ENCODE data around the gene SCRG1. TPM values are rescaled to one million over a fixed set of nuclear protein-coding genes. Genes with fewer than 3 reads are reported as not detected.

The SCRG1 gene
- total RNA-seq, 2 donors from 2014 or later: not detected

DNA sequence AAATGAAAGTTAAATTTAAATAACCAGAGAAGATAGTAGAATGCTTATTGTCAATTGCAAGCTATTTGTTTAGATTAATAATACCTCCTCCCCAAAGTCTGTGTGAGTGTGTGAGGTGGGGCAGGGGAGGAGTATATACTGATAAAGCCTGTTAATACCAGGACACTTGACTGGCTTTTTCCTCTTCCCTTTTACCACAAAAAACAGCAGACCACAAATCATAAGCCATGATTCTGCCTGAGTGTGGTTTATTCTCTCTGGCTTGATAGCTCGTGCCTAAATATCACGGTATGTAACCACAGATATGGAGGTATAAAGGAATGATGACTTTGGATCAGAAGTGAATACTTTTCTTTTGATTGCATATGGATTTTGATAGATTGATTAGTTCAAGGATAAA lies 21.9 kb upstream of the SCRG1 start:
- Mint-ChIP-seq H3K36me3 (ENCODE audit: insufficient read depth in 2 of 2) (no peaks in the 10 kb centered on the region), H3K4me3 (no peak overlapping the region), H3K4me1 (ENCODE audit: low read depth) (peaks cover 4% of the 10 kb centered on the region), H3K27me3 (ENCODE audit: low read depth) (no peaks in the 10 kb centered on the region), H3K27ac (peak overlapping the region; percentile 21), H3K9me3 (no peaks in the 10 kb centered on the region)
- ATAC-seq (replicated peaks in 1 of 2): no peak
- no peak for DNase-seq

DNA sequence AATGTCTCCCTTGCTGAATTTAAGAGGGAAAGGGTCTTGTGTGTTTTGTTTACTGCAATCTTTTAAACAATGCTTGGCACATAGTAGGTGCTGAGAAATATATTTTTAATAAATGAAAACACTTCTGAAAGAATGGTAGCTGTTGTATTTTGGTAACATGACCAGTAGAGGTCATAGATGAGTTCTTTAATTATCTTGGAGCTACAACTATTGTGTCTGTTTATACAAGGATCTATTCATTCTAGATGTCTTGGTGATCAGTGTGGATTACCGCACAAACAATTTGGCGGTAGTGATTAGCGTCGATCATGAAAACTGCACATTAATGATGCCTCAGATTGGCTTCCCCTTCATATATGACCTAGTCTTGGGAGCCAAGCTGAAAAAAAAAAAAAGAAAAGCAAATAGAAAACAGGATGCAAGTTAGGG lies 21.4 kb upstream of the SCRG1 start:
- Mint-ChIP-seq H3K4me3 (no peak overlapping the region), H3K9me3 (no peaks in the 10 kb centered on the region), H3K36me3 (ENCODE audit: insufficient read depth in 2 of 2) (no peaks in the 10 kb centered on the region), H3K27me3 (ENCODE audit: low read depth) (no peaks in the 10 kb centered on the region), H3K27ac (peak overlapping the region; percentile 21), H3K4me1 (ENCODE audit: low read depth) (no peaks in the 10 kb centered on the region)
- ATAC-seq (replicated peaks in 1 of 2) (no peak), DNase-seq (no peak)

DNA sequence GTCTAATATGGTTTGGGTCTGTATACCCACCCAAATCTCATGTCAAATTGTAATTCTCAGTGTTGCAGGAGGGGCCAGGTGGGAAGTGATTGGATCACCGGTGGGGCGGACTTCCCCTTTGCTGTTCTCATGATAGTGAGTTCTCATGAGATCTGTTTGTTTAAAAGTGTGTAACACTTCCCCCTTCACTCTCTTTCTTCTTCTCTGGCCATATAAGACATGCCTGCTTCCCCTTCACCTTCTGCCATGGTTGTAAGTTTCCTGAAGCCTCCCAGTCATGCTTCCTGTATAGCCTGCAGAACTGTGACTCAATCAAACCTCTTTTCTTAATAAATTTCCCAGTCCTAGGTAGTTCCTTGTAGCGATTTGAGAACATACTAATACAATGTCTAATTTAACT lies 19.7 kb upstream of the SCRG1 start:
- no peak overlapping the region for H3K27ac Mint-ChIP-seq
- ATAC-seq (replicated peaks in 1 of 2) (no peak), DNase-seq (no peak)
- no peaks in the 10 kb centered on the region for H3K4me1 Mint-ChIP-seq (ENCODE audit: low read depth)
- H3K36me3 Mint-ChIP-seq (ENCODE audit: insufficient read depth in 2 of 2): no peaks in the 10 kb centered on the region
- no peaks in the 10 kb centered on the region for H3K9me3 Mint-ChIP-seq
- H3K4me3 Mint-ChIP-seq: no peak overlapping the region
- H3K27me3 Mint-ChIP-seq (ENCODE audit: low read depth): no peaks in the 10 kb centered on the region

- Mint-ChIP-seq H3K4me1 (ENCODE audit: low read depth) (no peaks in the 10 kb centered on the region), H3K27ac (no peak overlapping the region), H3K9me3 (no peaks in the 10 kb centered on the region)
Measured at GRCh38 chr4:173417833-173418232, 18.9 kb upstream of the SCRG1 start.

GRCh38 chr4:173415885-173416653 lies 17.2 kb upstream of the SCRG1 start:
- ATAC-seq (replicated peaks in 1 of 2) (no peak), DNase-seq (no peak)
- no peak overlapping the region for H3K4me3 Mint-ChIP-seq
- no peaks in the 10 kb centered on the region for H3K4me1 Mint-ChIP-seq (ENCODE audit: low read depth)
- H3K27ac Mint-ChIP-seq: no peak overlapping the region
- H3K36me3 Mint-ChIP-seq (ENCODE audit: insufficient read depth in 2 of 2): no peaks in the 10 kb centered on the region
- H3K9me3 Mint-ChIP-seq: no peaks in the 10 kb centered on the region
- H3K27me3 Mint-ChIP-seq (ENCODE audit: low read depth): no peaks in the 10 kb centered on the region

More at GRCh38 chr4:173417833-173418232, 18.9 kb upstream of the SCRG1 start:
- no peak overlapping the region for H3K4me3 Mint-ChIP-seq
- no peaks in the 10 kb centered on the region for H3K36me3 Mint-ChIP-seq (ENCODE audit: insufficient read depth in 2 of 2)
- H3K27me3 Mint-ChIP-seq (ENCODE audit: low read depth): no peaks in the 10 kb centered on the region
- ATAC-seq (replicated peaks in 1 of 2): no peak
- DNase-seq: no peak

DNA sequence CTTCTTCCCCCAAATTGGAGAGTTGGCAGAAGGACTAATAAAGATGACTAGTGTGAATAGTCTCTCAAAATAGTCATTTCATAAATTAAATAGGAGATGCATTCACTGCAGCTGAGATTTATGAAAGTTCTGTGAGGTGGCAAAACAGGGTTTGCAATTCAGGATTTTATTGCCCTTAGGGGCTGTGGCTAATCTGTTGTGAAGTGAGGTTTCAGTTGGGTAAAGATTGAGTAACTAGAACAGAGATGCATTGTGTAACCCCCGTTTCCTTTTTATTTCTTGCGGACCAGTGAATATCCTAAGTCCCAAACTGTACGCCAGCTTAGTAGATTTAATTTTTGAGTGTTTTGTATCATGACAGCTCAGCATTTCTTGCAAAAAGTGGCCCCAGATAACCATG lies 16.2 kb upstream of the SCRG1 start:
- Mint-ChIP-seq H3K4me3 (no peak overlapping the region), H3K36me3 (ENCODE audit: insufficient read depth in 2 of 2) (no peaks in the 10 kb centered on the region), H3K4me1 (ENCODE audit: low read depth) (no peaks in the 10 kb centered on the region), H3K9me3 (no peaks in the 10 kb centered on the region), H3K27ac (no peak overlapping the region), H3K27me3 (ENCODE audit: low read depth) (no peaks in the 10 kb centered on the region)
- ATAC-seq (replicated peaks in 1 of 2) (no peak), DNase-seq (no peak)

- DNase-seq: no peak
- H3K4me1 Mint-ChIP-seq (ENCODE audit: low read depth): no peaks in the 10 kb centered on the region
- H3K27me3 Mint-ChIP-seq (ENCODE audit: low read depth): no peaks in the 10 kb centered on the region
- no peak overlapping the region for H3K4me3 Mint-ChIP-seq
- H3K27ac Mint-ChIP-seq: no peak overlapping the region
- no peaks in the 10 kb centered on the region for H3K36me3 Mint-ChIP-seq (ENCODE audit: insufficient read depth in 2 of 2)
- no peaks in the 10 kb centered on the region for H3K9me3 Mint-ChIP-seq
- no peak for ATAC-seq (replicated peaks in 1 of 2)
Measured at GRCh38 chr4:173414456-173414855, 15.5 kb upstream of the SCRG1 start.

GRCh38 chr4:173413036-173413435 lies 14.1 kb upstream of the SCRG1 start:
- Mint-ChIP-seq H3K36me3 (ENCODE audit: insufficient read depth in 2 of 2) (no peaks in the 10 kb centered on the region), H3K9me3 (no peaks in the 10 kb centered on the region), H3K4me1 (ENCODE audit: low read depth) (no peaks in the 10 kb centered on the region), H3K27ac (no peak overlapping the region), H3K4me3 (no peak overlapping the region), H3K27me3 (ENCODE audit: low read depth) (no peaks in the 10 kb centered on the region)
- DNase-seq (no peak), ATAC-seq (replicated peaks in 1 of 2) (no peak)

- Mint-ChIP-seq H3K4me3 (no peak overlapping the region), H3K36me3 (ENCODE audit: insufficient read depth in 2 of 2) (no peaks in the 10 kb centered on the region), H3K27ac (no peak overlapping the region), H3K9me3 (no peaks in the 10 kb centered on the region), H3K4me1 (ENCODE audit: low read depth) (peaks cover 6% of the 10 kb centered on the region), H3K27me3 (ENCODE audit: low read depth) (no peaks in the 10 kb centered on the region)
- ATAC-seq (replicated peaks in 1 of 2) (no peak), DNase-seq (no peak)
Measured at GRCh38 chr4:173411106-173411693, 12.3 kb upstream of the SCRG1 start.

GRCh38 chr4:173410079-173410478 lies 11.2 kb upstream of the SCRG1 start:
- no peak for DNase-seq
- H3K27ac Mint-ChIP-seq: no peak overlapping the region
- H3K4me3 Mint-ChIP-seq: no peak overlapping the region
- no peak for ATAC-seq (replicated peaks in 1 of 2)
- H3K4me1 Mint-ChIP-seq (ENCODE audit: low read depth): peaks cover 13% of the 10 kb centered on the region
- H3K9me3 Mint-ChIP-seq: no peaks in the 10 kb centered on the region
- H3K36me3 Mint-ChIP-seq (ENCODE audit: insufficient read depth in 2 of 2): no peaks in the 10 kb centered on the region
- H3K27me3 Mint-ChIP-seq (ENCODE audit: low read depth): no peaks in the 10 kb centered on the region

DNA sequence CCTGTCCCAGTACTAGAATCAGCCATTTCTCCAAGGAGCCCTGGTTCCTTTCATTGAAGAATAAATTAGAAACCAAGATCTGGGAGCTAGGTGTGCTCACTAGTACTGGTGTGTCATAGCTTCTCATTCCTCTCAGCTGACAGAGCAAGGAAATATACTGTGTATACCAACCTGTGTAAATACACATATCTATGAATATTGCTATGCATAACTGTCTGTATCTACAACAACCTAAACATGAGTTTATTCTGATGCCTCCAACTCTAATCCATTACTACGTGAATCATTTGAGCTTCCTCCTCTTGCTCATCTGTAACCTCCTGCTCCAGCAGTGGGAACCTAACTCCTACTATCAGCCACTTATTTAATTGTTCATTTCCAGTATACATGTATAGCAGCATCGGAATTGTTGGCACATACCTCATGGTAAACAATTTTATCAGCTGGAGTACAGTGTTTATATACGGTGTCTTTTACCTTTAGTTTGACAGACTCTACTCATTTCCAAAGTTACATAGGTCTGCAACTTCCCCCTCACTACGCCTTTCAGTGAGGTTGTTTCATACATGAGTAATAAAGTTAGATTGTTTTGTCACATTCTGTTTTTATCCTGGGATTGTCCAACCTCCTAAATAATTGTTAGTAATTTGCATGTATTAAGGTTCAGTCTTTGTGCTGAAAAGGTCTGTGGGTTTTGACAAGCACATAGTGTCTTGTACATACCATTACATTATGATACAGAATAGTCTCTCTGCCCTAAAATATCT lies 7.1 kb upstream of the SCRG1 start:
- Mint-ChIP-seq H3K4me1 (ENCODE audit: low read depth) (peaks cover 13% of the 10 kb centered on the region), H3K36me3 (ENCODE audit: insufficient read depth in 2 of 2) (no peaks in the 10 kb centered on the region), H3K9me3 (no peaks in the 10 kb centered on the region), H3K4me3 (peak overlapping the region in 1 of 2 donors; percentile 66), H3K27ac (no peak overlapping the region), H3K27me3 (ENCODE audit: low read depth) (no peaks in the 10 kb centered on the region)
- DNase-seq (no peak), ATAC-seq (replicated peaks in 1 of 2) (peak; percentile 70 to 84)

GRCh38 chr4:173404296-173404865 lies 5.5 kb upstream of the SCRG1 start:
- Mint-ChIP-seq H3K4me1 (ENCODE audit: low read depth) (peaks cover 13% of the 10 kb centered on the region), H3K27ac (no peak overlapping the region), H3K4me3 (no peak overlapping the region), H3K9me3 (no peaks in the 10 kb centered on the region), H3K36me3 (ENCODE audit: insufficient read depth in 2 of 2) (no peaks in the 10 kb centered on the region), H3K27me3 (ENCODE audit: low read depth) (no peaks in the 10 kb centered on the region)
- ATAC-seq (replicated peaks in 1 of 2) (no peak), DNase-seq (no peak)

GRCh38 chr4:173403051-173403450 lies 4.1 kb upstream of the SCRG1 start:
- no peaks in the 10 kb centered on the region for H3K27me3 Mint-ChIP-seq (ENCODE audit: low read depth)
- no peaks in the 10 kb centered on the region for H3K36me3 Mint-ChIP-seq (ENCODE audit: insufficient read depth in 2 of 2)
- no peak overlapping the region for H3K4me3 Mint-ChIP-seq
- H3K4me1 Mint-ChIP-seq (ENCODE audit: low read depth): peaks cover 13% of the 10 kb centered on the region
- ATAC-seq (replicated peaks in 1 of 2) (no peak), DNase-seq (no peak)
- H3K9me3 Mint-ChIP-seq: no peaks in the 10 kb centered on the region
- H3K27ac Mint-ChIP-seq: no peak overlapping the region

All from activated T-cell treated with anti-CD3 and anti-CD28 coated beads, Interleukin-2, amount 50 U/mL, for 72 hours (primary cell).